Fibroblast of gingiva (primary cell): ENCODE results near the gene ASIC3.
"Not testable (repeated sequence)": the region's sequence is repeated elsewhere in the genome, so short reads cannot be mapped to it uniquely, and the experiment has no call there.

ENCODE experiments used
- DNase-seq: peaks from one replicate; pipeline ENCODE4 v3.0.0-alpha.2; 2011; ENCODE audit warnings: low read depth

Gene ASIC3

DNA sequence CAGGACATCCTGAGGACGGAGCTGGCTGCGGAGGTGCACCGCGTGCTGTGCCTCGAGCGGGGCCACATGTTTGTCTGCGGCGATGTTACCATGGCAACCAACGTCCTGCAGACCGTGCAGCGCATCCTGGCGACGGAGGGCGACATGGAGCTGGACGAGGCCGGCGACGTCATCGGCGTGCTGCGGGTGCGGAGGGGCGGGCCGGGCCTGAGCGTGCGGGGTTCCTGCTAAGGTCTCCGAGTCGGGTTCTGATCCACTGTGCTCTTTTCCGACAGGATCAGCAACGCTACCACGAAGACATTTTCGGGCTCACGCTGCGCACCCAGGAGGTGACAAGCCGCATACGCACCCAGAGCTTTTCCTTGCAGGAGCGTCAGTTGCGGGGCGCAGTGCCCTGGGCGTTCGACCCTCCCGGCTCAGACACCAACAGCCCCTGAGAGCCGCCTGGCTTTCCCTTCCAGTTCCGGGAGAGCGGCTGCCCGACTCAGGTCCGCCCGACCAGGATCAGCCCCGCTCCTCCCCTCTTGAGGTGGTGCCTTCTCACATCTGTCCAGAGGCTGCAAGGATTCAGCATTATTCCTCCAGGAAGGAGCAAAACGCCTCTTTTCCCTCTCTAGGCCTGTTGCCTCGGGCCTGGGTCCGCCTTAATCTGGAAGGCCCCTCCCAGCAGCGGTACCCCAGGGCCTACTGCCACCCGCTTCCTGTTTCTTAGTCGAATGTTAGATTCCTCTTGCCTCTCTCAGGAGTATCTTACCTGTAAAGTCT is 34.4 kb upstream of the ASIC3 start:
- DNase-seq = peak; percentile 80

DNA sequence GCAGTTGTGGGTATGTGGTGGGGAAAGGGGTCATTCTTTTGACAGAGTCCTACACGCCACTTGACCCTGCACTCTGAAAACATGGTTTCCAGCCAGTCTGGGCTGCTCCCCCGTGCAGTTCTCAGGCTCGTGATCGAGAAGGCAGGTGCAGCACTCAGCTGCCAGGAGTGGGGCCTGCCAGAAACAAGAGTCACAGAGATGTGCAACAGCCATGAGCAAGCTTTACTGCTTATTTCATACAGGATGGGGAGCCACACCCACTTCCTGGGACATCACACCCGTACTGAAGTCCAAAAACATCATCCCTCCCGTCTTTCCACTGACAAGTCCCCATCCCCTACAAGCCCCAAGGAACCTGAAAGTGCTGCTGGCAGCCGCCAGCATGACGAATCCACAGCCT is 33.4 kb upstream of the ASIC3 start:
- DNase-seq = no peak

DNA sequence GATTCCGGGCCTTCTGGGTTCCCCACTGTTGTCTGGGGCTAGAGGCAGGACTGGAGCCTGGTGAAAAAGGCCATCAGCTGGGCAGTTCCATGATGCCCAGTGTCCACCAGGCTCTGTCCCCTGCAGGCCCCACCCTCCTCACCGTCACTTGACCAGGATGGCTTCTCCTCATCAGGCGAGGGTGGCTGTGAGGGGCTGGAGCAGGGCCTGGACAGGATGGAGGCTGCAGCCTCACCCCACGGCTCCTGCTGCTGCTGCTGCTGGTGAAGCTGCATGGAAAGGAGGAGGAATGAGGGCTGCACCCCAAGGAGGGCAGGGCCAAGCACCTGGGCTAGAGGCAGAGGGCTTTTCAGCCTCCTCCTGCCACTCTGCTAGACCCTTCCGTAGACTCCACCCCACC is 32.4 kb upstream of the ASIC3 start:
- DNase-seq = no peak

DNA sequence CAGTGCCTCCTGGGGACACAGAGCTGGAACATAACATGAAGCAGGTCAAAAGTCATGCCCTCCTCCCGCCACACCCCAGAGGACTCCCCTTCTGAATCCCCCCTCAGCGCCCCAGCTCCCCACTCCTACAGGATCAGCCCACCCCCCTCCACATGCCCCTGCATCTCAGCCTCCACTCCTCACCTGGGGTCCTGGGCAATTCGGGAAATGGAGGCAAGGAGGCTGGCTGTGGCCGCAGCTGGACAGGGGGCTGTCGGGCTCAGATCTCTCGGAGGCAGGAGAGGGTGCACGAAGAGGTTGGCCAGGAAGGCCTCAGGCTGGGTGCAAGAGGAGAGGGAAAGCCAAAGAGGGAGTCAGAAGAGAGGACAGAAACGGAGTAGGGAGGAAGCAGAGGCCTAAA is 31.8 kb upstream of the ASIC3 start:
- DNase-seq = no peak

DNA sequence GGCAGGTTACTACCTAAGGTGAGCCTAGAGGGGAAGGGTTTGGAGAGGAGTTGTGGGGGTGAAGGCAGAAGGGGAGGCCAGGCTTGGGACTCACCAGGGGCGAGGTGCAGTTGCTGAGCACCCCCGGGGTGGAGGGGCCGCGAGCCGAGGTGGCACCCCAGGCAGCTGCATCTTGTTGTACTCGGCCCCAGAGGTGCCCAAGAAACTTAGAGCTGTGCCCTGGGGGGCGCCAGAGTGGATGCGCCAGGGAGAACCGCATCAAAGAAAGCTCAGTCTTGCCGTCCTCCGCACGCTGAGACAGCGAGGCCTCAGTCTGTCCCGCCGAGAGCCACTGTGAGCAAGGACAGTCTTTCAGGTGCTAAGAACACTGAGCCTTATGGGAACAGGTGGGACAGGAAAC is 31.4 kb upstream of the ASIC3 start:
- DNase-seq = no peak

DNA sequence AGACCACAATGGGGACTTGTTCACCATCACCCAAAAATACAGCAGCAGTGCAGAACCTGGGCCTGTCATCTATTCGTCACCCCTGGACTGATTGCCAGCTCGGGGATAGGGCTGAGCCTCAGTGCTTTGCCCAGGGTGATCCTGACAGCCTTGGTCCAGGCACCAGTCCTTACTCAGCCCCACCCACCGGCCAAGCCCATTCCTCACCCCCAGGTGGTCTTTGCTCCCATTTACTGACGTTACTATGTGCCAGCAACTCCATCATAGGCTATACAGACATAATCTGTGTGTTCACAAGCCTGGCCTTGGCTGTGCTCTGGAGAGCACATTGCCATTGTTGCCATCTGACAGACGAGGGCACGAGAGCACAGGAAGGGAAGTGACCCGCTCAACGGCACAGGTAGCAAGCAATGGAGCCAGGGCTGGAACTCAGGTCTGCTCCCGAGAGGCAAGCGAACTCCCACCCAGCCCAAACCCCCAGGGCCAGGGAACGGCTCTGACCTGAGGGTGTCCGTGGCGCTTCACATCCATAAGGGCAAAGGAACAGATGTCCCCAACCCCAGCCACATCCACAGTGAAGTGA is 30.9 kb upstream of the ASIC3 start:
- DNase-seq = no peak

DNA sequence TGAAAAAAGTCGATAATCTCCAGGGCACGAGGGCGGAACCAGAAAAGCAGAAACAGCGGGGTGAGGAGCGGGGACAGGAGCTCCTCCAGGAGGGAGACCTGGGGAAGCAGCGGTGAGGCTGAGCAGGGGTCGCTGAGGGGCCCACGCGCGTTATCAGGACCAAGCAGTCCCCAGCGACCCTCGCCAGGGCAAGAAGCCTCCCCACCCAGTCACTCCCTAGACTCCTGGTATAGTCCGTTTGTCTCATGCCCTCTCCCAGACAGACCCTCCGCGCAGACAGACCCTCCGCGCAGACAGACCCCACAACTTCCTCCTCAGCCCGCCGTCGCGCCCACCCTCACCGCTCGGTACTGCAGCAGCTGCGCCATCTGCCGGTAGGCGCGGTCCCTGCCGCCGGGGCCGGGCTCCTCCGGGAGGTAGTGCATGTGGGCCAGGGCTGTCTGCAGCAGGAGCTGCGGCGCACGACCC is 30.3 kb upstream of the ASIC3 start:
- DNase-seq = no peak

DNA sequence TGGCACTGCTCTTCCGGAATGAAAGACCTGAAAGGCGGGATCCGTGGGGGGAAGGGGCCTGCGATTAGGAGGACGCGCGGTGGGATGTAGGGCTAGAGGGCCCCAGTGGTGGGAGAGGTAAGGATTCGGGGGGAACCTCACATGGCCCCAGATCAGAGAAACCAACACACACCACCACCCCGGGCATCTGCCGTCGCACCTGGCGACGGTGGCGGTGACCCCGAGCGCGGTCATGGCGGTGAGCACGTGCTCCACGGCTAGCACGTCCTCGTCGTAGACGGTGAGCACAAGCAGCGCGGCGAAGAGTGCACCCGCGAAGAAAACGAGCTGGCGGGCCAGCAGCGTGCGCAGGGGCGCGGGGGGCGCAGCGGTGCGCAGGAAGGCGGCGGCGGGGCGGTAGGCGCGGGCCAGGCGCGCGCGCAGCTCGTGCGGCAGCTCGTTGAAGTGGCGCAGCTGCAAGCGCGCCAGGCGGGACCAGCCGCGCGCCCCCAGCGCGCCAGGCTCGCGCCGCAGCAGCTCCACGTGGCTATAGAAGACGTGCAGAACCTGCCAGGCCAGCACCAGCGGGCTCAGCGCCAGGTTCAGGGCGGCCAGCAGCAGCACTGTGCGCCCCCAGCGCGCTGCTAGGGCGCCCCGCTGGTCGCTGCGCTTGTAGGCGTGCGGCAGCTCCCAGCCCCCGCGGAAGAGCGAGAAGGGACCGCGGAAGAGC is 29.8 kb upstream of the ASIC3 start:
- DNase-seq = no peak

DNA sequence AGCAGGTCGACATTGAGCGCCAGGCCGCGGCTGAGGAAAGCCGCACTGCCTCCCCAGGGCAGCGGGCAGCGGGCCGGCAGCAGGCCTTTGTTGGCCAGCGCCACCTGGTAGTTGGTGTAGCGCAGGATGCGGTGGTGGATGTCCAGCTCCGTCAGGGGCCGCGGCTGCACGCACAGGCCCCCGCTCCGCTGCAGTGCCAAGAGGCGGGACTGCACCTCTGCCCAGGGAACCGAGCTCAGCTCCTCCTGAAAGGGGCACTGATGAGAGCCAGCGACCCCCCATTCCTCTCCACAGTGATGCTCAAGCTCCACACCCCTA is 29.2 kb upstream of the ASIC3 start:
- DNase-seq = no peak

DNA sequence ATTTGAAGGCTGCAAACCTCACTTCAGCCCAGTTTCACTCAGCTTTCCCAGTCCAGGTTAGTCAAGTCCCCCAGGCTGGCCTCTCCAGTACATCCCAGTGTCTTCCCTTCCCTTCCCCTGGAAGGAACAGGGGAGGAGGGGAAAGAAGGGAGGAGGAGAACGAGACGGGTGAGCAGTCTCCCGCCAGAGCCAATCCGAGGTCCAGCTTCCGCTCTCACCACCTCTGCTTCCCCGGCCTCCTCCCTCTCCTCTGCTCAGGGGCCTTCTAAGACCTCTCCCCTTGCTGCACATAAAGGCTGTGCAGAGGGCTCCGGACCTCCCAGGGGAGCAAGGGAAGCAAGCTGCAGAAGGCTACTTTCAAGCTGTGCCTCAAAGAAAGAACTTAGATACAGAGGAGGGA is 28.1 kb upstream of the ASIC3 start:
- DNase-seq = no peak

DNA sequence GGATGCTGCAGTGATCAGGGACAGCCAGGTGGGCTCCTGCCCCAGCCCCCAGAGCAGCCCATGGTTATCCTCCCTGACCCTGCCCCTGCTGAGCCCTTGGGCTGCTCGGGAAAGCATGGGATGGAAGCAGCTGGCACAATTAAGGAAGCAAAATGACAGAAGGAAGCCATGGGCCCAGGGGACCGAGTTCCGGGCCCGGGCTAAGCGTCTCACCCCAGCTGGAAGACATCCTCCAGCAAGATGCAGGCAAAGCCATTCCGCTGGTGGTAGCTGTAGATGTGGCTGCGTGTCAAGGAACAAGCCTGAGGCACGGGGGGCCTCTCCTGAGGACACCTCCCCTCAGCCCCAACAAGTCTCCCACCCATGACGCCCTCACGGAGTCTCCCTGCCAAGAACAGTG is 25.1 kb upstream of the ASIC3 start:
- no peak for DNase-seq

DNA sequence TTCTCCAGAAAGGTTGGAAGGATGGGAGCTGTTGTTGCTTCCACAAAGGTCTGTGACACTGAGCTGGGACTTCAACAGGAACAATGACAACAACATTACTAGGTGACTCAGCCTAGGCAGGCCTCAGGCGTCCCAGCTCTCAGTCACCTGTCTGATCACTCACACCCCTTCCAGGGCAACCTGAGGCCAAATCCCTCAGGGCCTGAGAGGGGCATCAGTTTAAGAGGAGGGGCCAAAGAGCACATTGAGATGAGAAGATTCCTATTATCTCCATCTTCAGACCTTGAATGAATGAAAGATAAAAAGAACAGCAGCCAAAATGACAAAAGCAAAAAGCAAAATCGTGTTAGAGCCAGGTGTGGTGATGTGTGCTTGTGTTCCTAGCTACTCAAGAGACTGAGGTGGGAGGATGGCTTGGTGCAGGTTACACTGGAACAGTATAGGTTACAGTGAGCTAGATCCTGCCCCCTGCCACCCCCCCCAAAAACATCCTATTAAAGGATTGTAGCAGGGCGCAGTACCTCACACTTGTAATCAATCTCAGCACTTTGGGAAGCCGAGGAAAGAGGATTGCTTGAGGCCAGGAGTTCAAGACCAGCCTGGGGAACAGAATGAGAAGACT is 23.8 kb upstream of the ASIC3 start, which contains the start of gene ATG9B:
Gene ATG9B, minus strand, starts transcription at position 60 of the 622 bp plus-strand sequence. CDS start 71 bp downstream, outside the sequence.
- no peak for DNase-seq

DNA sequence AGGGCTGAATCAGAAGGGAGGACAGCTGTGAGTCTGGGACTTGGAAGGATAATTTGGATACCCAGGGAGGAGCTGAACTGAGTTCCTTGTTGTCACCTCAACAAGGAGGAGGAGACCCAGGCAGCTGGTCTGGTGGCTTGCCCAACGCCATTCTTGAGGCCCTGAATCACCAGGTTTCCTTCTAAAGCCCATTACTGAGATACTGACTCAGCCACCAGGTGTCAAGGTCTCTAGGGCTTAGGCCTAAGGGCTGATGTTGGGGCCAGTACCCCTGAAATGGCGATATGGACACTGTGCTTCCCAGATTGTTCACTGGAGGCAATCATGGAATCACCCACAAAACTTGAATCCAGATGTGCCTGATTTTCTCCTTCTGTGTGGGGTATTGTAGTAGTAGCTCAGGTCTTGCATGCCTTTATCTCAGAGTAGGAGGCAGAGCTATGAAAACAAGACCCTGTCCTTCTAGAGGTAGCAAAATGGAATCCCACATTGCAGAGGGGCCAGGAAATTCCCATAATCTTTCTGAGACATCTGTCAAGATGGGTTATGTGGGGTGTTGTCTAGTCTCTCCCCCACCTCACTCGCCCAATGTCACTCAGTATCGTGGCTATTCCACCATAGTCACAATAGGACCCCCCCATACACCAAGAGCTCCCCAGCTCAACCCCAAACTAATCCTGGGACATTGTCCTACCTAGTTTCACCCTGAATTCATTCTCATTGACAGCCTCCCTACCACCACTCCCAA is 22.2 kb upstream of the ASIC3 start:
- DNase-seq = no peak

DNA sequence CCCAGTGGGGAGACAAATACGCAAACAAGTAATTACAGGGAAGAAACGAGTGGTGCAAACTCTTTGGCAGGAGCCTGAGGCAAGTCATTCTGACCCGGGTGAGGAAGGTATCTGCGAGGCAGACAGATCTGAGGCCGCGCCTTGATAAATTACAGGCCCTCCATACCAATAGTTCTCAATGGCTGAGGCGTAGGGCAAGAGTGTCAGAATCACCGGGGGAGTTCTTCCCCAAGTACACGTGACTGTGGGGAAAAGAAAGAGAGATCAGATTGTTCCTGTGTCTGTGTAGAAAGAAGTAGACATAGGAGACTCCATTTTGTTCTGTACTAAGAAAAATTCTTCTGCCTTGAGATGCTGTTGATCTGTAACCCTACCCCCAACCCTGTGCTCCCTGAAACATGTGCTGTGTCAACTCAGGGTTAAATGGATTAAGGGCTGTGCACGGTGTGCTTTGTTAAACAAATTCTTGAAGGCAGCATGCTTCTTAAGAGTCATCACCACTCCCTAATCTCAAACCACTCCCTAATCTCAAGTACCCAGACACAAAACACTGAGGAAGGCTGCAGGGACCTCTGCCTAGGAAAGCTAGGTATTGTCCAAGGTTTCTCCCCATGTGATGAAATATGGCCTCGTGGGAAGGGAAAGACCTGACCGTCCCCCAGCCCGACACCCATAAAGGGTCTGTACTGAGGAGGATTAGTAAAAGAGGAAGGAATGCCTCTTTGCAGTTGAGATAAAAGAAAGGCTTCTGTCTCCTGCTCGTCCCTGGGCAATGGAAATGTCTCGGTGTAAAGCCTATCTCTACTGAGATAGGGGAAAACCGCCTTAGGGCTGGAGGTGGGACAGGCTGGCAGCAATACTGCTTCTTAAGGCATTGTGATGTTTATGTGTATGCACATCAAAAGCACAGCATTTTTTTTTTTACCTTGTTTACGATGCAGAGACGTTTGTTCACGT is 21.3 kb upstream of the ASIC3 start:
- not testable (repeated sequence) for DNase-seq

DNA sequence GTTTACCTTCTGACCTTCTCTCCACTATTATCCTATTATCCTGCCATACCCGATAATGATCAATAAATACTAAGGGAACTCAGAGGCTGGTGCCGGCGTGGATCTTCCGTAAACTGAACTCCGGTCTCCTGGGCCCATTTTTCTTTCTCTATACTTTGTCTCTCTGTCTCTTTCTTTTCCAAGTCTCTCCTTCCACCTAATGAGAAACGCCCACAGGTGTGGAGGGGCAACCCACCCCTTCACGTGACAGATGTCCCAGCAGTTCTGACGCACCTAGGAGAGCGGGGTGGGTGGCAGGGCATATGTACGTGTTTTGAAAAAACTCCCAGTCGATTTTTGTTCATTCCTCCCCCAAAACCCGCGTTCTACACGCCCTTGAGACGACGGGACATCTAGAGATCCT is 20.6 kb upstream of the ASIC3 start:
- DNase-seq = not testable (repeated sequence)

DNA sequence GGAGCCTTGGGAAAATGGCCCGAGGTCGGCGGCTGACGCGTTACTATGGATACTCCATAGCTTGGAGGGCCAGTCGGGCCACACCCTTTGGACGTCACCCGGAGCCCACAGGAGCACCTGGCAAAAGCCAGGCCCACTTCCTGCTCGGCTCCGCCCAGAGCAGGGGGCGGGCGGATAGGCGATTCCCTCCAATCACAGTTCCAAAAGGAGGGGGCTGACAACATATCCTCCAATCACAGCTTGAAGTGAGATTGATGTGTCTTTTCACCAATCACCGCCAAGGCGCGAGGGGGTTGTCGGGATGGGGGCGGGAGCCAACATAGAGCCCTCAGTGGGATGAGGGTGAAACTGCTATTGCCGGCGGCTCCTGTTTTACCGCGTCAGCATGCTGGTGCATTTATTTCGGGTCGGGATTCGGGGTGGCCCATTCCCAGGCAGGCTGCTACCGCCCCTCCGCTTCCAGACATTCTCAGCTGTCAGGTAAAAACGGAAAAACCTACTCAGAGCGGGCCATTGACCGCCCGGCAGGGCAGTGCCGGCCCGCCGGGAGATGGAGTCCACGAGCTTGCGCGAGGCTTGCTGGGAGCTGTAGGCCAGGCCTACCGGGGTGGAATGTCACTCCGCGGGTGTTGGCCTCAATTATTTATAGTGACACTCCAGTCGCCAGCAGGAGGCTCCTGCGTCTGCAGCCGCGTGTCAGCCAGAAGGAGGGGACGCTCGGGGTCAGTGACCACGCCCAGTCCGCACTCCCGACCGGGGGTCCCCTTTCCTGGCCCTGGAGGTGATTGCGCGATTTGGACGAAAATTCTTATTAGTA is 20.0 kb upstream of the ASIC3 start, which contains the start of gene ABCB8:
Gene ABCB8, plus strand, starts transcription at position 320 of the 817 bp plus-strand sequence. Its CDS starts 66 bp downstream, at position 386.
- peak; percentile 98 for DNase-seq

DNA sequence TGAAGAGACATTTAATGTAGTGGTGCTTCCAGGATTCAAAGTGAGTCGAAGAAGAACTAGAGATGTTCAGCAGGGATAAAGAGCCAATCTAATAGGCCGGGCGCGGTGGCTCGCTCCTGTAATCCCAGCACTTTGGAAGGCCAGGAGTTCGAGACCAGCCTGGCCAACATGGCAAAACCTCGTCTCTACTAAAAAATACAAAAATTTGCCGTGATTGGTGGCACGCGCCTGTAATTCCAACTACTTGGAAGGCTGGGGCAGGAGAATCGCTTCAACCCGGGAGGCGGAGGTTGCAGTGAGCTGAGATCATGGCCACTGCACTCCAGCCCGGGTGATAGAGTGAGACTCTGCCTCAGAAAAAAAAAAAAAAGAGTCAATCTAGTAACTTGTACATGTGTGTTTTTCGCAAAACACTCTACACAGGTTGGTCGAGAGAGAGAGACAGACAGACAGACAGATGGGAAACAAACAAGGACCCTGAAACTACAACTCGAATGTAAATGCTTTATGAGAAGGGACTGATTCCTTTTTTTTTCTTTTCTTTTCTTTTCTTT is 19.3 kb upstream of the ASIC3 start:
- DNase-seq = no peak

DNA sequence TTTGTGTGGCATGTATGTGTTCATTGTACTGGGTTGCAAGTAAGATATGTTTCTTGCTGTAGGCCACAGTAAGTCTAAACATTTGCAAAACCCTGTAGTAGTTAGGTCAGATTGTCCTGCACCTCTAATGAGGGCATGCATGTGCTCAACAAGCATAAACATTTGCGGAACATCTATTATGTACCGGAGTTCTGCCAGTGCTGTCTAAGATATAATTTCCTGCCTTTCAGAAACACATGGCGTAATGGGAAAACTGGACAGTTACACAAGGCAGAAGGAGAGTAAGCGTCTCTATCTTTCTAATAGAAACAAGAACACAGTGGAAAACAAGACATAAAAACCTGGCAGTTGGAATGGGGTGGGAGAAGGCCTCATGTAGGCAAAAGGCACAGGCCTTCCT is 17.3 kb upstream of the ASIC3 start:
- peak; percentile 30 for DNase-seq
